Neural progenitor cell (in vitro differentiated cells): Measurements from ENCODE around the gene MARCHF3. TPM values are rescaled to one million over a fixed set of nuclear protein-coding genes. Genes with fewer than 3 reads are reported as not detected.

ENCODE experiments used
- DNase-seq: peaks from one replicate; pipeline ENCODE4 v3.0.0-alpha.2; 2016; ENCODE audit warnings: low spot score
- H2AFZ ChIP-seq: fragments of 200-600 bp; sonication (generic); replicated peaks from 2 replicates; pipeline ENCODE4 v1.6.1; 2016; ENCODE audit warnings: antibody characterized with exemption
- H3F3A ChIP-seq: fragments of 200-600 bp; sonication (generic); 2 replicates; pipeline ENCODE4 v1.6.1; 2016; ENCODE audit warnings: antibody characterized with exemption, low read depth
- H3K27ac ChIP-seq: fragments of 200-600 bp; sonication (generic); 2 replicates; pipeline ENCODE4 v1.5.1; 2016; ENCODE audit warnings: mild to moderate bottlenecking
- H3K27me3 ChIP-seq: fragments of 200-600 bp; sonication (generic); 2 replicates; pipeline ENCODE4 v1.6.1; 2016; ENCODE audit warnings: mild to moderate bottlenecking, moderate library complexity
- H3K36me3 ChIP-seq: fragments of 200-600 bp; sonication (generic); 2 replicates; pipeline ENCODE4 v1.5.1; 2016
- H3K4me1 ChIP-seq: fragments of 200-600 bp; sonication (generic); 2 replicates; pipeline ENCODE4 v1.6.1; 2016; ENCODE audit warnings: mixed run types
- H3K4me2 ChIP-seq: fragments of 200-600 bp; sonication (generic); 2 replicates; pipeline ENCODE4 v1.6.1; 2016
- H3K4me3 ChIP-seq: fragments of 200-600 bp; sonication (generic); 2 replicates; pipeline ENCODE4 v1.5.1; 2016
- H3K79me2 ChIP-seq: fragments of 200-600 bp; sonication (generic); 2 replicates; pipeline ENCODE4 v1.6.1; 2016; ENCODE audit warnings: low read depth
- H3K9ac ChIP-seq: fragments of 200-600 bp; sonication (generic); 2 replicates; pipeline ENCODE4 v1.6.1; 2016
- H3K9me3 ChIP-seq: fragments of 200-600 bp; sonication (generic); 2 replicates; pipeline ENCODE4 v1.5.1; 2016; ENCODE audit warnings: low read depth
- H4K20me1 ChIP-seq: fragments of 200-600 bp; sonication (generic); 2 replicates; pipeline ENCODE4 v1.6.1; 2016; ENCODE audit warnings: low read depth
- H3K27ac Mint-ChIP-seq: 3 replicates; pipeline ENCODE4 v1.8.0; 2021; ENCODE audit warnings: mixed read lengths
- H3K27me3 Mint-ChIP-seq: 2 replicates; pipeline ENCODE4 v1.8.0; 2022; ENCODE audit warnings: low read depth, mild to moderate bottlenecking, inconsistent platforms, moderate library complexity, mixed read lengths; ENCODE audit not compliant: insufficient read depth
- H3K36me3 Mint-ChIP-seq: 3 replicates; pipeline ENCODE4 v1.8.0; 2021; ENCODE audit warnings: mixed read lengths
- H3K4me1 Mint-ChIP-seq: 3 replicates; pipeline ENCODE4 v1.8.0; 2021; ENCODE audit warnings: mixed read lengths
- H3K4me3 Mint-ChIP-seq: 3 replicates; pipeline ENCODE4 v1.8.0; 2021; ENCODE audit warnings: mild to moderate bottlenecking, moderate library complexity, mixed read lengths
- H3K9me3 Mint-ChIP-seq: 3 replicates; pipeline ENCODE4 v1.8.0; 2020; ENCODE audit warnings: mixed read lengths
- EZH2 ChIP-seq: fragments of 200-600 bp; sonication (generic); IDR thresholded peaks from 2 replicates; pipeline ENCODE4 v1.6.1; 2017; ENCODE audit warnings: antibody characterized with exemption, mild to moderate bottlenecking, moderate library complexity
- EZH2phosphoT487 ChIP-seq: fragments of 200-600 bp; sonication (generic); IDR thresholded peaks from 2 replicates; pipeline ENCODE4 v1.6.1; 2017; ENCODE audit warnings: antibody characterized with exemption
- total RNA-seq: library from RNA; depleted of rRNA; stranded (reverse); fragments of >200 nt; gene quantifications from 2 replicates; pipeline ENCODE4 v1.2.3, GENCODE V29; 2015; ENCODE audit warnings: low replicate concordance
- TF ChIP-seq, protein P1 (sequence below): fragments of 200-600 bp; sonication (generic); IDR thresholded peaks from 2 replicates; pipeline ENCODE4 v1.5.1; 2017; ENCODE audit warnings: antibody characterized with exemption, mild to moderate bottlenecking

Gene MARCHF3
- total RNA-seq, 1 donor from 2014 or later = 6.1 TPM

DNA sequence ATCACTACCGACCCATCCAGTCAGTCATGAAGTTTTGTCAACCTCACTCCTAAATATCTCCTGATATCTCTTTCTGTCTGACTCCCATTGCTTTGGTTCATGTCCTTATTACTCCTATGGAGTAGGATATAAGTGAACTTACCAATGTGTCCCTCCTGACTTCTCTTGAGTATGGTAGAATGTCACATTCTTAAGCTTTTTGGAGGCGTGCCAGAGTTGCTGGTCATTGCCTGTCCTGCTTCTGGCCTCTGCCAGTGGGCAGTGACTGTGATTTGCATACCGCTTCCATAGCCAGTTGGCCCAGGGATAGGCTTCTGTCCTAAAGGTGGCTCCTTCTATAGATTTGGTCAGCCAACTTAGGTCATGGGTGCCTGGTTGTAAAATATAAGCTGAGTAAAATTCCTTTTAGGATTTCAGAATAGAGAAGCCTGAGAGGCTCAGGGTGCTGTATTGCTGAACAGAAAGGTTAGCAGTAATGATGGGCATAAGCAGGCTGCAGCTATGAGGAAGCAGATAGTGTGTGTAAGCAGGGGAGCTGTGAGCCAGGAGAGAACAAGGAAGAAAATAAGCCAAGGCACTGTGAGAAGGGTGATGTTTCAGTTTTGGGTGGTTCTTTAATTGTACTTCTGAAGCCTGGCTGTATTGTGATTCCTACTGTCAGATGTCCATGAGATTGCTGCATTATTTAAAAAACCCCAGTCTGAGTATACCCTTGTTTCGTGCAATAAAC, 16.1 kb upstream of the MARCHF3 start:
- Histone ChIP-seq H3K27ac (no peak overlapping the region), H2AFZ (no peak overlapping the region), H3K4me3 (no peak overlapping the region), H3K79me2 (no peaks in the 10 kb centered on the region), H3K9me3 (no peaks in the 10 kb centered on the region), H3K4me1 (peaks cover 8% of the 10 kb centered on the region), H3F3A (no peaks in the 10 kb centered on the region), H3K27me3 (no peaks in the 10 kb centered on the region), H3K9ac (no peak overlapping the region), H4K20me1 (no peaks in the 10 kb centered on the region), H3K36me3 (no peaks in the 10 kb centered on the region), H3K4me2 (no peak overlapping the region)
- Mint-ChIP-seq H3K4me1 (no peaks in the 10 kb centered on the region), H3K9me3 (no peaks in the 10 kb centered on the region), H3K27ac (no peak overlapping the region), H3K4me3 (no peak overlapping the region), H3K36me3 (no peaks in the 10 kb centered on the region), H3K27me3 (peaks cover 2% of the 10 kb centered on the region)
- no peak for TF ChIP-seq EZH2
- TF ChIP-seq EZH2phosphoT487 = no peak
- TF ChIP-seq, protein P1, sequence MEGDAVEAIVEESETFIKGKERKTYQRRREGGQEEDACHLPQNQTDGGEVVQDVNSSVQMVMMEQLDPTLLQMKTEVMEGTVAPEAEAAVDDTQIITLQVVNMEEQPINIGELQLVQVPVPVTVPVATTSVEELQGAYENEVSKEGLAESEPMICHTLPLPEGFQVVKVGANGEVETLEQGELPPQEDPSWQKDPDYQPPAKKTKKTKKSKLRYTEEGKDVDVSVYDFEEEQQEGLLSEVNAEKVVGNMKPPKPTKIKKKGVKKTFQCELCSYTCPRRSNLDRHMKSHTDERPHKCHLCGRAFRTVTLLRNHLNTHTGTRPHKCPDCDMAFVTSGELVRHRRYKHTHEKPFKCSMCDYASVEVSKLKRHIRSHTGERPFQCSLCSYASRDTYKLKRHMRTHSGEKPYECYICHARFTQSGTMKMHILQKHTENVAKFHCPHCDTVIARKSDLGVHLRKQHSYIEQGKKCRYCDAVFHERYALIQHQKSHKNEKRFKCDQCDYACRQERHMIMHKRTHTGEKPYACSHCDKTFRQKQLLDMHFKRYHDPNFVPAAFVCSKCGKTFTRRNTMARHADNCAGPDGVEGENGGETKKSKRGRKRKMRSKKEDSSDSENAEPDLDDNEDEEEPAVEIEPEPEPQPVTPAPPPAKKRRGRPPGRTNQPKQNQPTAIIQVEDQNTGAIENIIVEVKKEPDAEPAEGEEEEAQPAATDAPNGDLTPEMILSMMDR = no peak
- DNase-seq = no peak

DNA sequence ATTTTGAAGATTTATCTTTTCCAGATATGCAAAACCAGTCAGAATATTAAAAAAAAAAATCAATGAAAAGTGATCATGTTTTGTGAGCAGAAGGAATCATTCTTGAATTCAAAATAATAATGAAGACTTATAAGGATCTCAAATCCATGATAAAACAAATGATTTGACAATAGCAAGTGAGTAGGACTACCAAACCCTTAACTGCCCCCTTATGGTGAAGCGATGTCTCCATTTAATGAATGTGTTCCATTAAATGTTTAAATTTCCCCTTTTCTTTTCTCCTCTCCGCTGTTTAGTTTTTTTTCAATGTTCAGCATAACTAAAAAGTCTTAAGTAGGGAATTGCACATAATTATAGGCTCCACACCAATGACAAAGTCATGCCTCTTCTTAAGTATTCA, 12.2 kb upstream of the MARCHF3 start:
- no peak overlapping the region for H2AFZ ChIP-seq

DNA sequence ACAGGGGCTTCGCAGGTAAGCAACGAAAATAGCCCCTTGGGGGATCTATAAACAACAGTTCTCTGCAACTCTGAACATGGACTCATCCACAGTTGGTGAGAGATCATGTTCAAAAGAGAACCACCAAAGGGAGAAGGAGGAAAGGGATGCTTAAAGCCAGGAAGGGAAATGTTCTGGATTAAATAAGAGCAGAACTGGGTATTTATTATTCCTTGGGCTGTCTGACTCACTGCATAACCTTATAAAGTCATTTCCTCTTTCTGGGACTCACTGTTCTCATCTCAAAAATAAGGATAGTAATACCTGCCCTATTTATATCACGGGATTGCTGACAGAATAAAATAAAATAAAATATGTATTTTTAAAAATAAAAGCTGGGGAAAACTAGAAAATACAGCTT, 11.2 kb upstream of the MARCHF3 start:
- H3K36me3 ChIP-seq = no peaks in the 10 kb centered on the region
- no peaks in the 10 kb centered on the region for H3K9me3 ChIP-seq
- peaks cover 18% of the 10 kb centered on the region for H3K4me1 ChIP-seq
- Mint-ChIP-seq H3K4me1 (peaks cover 6% of the 10 kb centered on the region), H3K27ac (no peak overlapping the region), H3K9me3 (no peaks in the 10 kb centered on the region), H3K27me3 (no peaks in the 10 kb centered on the region), H3K4me3 (no peak overlapping the region), H3K36me3 (no peaks in the 10 kb centered on the region)
- H3K79me2 ChIP-seq = no peaks in the 10 kb centered on the region
- no peaks in the 10 kb centered on the region for H4K20me1 ChIP-seq
- no peak overlapping the region for H3K9ac ChIP-seq
- TF ChIP-seq, protein P1 = no peak
- TF ChIP-seq EZH2 (no peak), EZH2phosphoT487 (no peak)
- H2AFZ ChIP-seq = no peak overlapping the region
- H3K4me2 ChIP-seq = no peak overlapping the region
- no peaks in the 10 kb centered on the region for H3F3A ChIP-seq
- no peaks in the 10 kb centered on the region for H3K27me3 ChIP-seq
- no peak overlapping the region for H3K27ac ChIP-seq
- no peak overlapping the region for H3K4me3 ChIP-seq
- no peak for DNase-seq

More for the DNA sequence above, 12.2 kb upstream of the MARCHF3 start:
- H3K36me3 Mint-ChIP-seq = no peaks in the 10 kb centered on the region
- Histone ChIP-seq H4K20me1 (no peaks in the 10 kb centered on the region), H3K27ac (no peak overlapping the region), H3K9ac (no peak overlapping the region), H3K27me3 (no peaks in the 10 kb centered on the region), H3F3A (no peaks in the 10 kb centered on the region), H3K79me2 (no peaks in the 10 kb centered on the region), H3K4me2 (no peak overlapping the region), H3K4me1 (peaks cover 18% of the 10 kb centered on the region), H3K36me3 (no peaks in the 10 kb centered on the region), H3K9me3 (no peaks in the 10 kb centered on the region), H3K4me3 (no peak overlapping the region)
- H3K4me1 Mint-ChIP-seq = peaks cover 6% of the 10 kb centered on the region
- TF ChIP-seq EZH2 (no peak), EZH2phosphoT487 (no peak)
- TF ChIP-seq, protein P1 = peak; percentile 37
- peak; percentile 12 for DNase-seq
- H3K9me3 Mint-ChIP-seq = no peaks in the 10 kb centered on the region
- H3K27me3 Mint-ChIP-seq = no peaks in the 10 kb centered on the region
- H3K4me3 Mint-ChIP-seq = no peak overlapping the region
- H3K27ac Mint-ChIP-seq = no peak overlapping the region
